ENCODE measurements around the gene COA3.

The COA3 gene

DNA sequence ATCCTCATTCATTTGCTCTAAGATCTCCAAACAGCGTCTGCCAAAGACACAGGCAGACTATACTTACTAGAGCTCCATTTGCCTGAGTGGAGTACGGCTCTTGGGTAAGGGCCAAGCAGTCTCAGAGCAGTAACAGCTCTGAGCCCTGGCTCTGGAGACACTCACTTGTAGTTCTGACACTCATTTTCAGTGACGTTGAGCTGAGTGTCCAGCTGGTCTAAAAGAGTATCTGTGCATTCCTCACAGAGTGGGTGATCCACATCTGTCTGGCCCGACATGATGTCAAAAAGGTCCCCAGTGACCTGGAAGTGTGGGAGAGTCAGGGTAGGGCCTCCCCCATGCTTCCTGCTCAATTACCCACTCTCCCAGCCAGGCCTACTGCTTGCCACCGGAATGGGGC, 19.9 kb upstream of the COA3 start:
- DNase-seq (ENCODE audit: low read depth, low spot score) = no peak

GRCh38 chr17:42817866-42818265, 19.4 kb upstream of the COA3 start:
- DNase-seq (ENCODE audit: low read depth, low spot score) = no peak

GRCh38 chr17:42814633-42815399, 16.3 kb upstream of the COA3 start:
- DNase-seq (ENCODE audit: low read depth, low spot score) = no peak

GRCh38 chr17:42809250-42809649, 10.7 kb upstream of the COA3 start:
- no peak for DNase-seq (ENCODE audit: low read depth, low spot score)

GRCh38 chr17:42806249-42806648, 7.7 kb upstream of the COA3 start:
- DNase-seq (ENCODE audit: low read depth, low spot score) = no peak

GRCh38 chr17:42804918-42805367, 6.4 kb upstream of the COA3 start:
- DNase-seq (ENCODE audit: low read depth, low spot score) = no peak

DNA sequence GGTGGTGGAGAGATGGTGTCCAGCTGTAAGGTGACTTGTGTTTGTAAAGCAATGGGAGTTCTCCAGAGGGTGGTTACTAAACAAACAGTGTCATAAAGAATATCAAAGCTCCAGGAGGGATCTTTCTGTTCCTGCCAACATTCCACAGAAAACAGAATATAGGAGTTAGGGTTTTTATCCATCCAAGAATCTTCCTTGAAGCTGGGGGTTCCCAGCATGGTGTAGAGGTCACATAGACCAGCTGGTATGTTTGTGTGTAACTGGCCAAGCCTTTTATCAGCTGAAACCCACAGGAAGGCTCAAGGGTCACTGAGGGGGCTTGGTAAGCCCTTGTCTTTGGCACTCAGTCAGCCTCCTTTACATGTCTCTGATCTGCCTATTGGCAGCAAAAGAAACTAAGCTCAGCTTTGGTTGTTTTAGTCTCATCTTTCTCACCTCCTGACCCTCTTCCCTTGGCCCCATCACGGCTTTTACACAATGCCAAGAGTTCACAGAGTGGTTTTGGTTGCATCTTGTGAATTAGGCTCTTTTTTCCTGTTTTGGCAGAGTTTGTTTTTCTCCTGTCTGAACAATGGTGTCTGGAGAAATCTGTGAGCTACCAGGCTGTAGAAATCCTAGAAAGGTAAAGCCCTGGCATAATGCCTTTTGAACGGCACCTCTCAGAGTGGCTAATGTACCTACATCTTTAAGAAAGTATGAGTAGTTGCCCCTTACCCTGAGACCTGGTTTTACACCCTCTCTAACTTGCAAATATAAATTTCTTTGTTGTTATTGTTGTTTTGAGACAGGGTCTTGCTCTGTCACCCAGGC, 4.8 kb upstream of the COA3 start:
- peak; percentile 99 for DNase-seq (ENCODE audit: low read depth, low spot score)

DNA sequence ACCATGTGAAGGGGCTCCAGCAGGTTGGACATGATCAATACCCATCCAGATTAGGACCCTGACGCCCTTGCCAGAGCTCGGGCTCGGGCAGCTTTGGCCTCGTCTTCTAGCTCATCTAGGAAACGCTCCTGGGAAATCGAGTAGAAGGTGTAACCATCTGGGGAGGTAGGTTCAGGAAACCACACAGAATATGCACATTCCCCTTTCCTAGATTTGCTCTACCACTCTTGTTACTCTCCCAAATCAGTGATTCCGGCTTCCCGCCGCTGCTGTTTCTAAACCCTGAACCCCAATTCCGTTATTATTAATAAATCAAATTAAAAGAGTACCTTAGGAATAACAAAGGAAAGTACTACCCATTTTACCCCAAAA, 507 bp downstream of the COA3 start:
- DNase-seq (ENCODE audit: low read depth, low spot score) = no peak

DNA sequence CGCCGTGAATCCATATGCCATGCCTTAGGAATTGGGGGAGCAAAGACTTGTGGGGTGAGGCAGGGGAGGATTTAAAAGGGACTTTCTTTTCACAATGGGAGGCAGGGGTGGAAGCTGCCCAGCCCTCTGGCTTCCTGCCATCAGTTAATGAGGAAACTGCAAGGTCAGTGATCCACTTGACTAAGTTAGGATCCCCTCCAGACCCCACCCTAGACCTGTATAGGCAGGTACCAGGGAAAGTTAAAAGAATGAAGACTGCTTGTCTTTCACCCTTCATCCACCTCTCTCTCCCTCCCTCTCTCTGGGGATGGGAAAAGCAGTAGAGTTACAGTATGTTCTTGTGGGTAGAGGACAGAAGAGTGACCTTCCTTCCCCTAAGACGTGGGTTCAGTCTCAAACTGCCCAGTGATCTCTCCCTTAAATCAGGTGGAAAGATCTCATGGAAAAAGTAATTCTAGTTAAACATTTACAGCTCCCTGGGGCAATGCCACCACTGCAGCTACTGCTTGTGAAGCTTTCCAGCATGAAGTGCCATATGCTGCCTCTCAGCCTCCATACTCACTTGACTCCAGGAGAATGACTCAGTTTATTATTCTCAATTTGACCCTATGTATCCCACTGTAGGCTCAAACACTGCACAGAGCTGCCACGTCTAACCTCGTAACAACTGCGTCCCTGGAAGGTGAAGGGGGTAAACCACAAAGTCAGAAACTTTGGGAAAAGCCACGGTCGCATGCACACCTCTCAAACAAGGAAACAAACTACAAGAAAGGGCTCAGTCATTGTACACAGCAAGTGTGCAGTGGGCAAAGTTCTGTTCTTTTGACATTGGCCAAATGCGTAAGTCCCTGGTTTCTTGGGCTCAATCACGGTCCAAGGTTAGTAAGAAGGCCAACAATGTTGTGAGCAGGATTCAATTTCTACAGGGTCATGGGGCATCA, 1.2 kb downstream of the COA3 start:
- DNase-seq (ENCODE audit: low read depth, low spot score) = no peak

GRCh38 chr17:42796066-42796758, 2.3 kb downstream of the COA3 start:
- DNase-seq (ENCODE audit: low read depth, low spot score) = no peak

DNA sequence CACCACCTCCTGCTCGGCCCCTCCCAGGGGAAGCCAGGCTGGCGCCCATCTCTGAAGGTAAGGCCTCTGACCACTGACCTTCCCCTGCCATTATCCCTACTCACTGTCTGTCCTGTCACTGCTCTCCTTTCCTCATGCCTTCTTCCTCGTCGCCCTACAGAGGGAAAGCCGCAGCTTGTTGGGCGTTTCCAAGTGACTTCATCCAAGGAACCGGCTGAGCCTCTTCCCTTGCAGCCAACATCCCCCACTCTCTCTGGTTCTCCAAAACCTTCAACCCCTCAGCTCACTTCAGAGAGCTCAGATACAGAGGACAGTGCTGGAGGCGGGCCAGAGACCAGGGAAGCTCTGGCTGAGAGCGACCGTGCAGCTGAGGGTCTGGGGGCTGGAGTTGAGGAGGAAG, 3.0 kb downstream of the COA3 start:
- DNase-seq (ENCODE audit: low read depth, low spot score) = no peak

DNA sequence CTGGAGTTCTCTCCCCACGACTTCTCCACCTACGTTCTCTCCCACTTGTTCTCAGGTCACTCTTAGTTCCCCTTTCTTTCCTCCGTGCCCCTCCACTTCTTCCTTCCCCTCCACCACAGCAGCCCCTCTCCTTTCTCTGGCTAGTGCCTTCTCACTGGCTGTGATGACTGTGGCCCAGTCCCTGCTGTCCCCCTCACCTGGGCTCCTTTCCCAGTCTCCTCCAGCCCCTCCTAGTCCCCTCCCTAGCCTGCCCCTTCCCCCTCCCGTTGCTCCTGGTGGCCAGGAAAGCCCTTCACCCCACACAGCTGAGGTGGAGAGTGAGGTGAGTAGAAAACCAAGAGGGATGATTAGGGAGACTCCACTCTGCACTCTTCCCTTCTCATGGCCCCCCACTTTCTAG, 3.4 kb downstream of the COA3 start:
- DNase-seq (ENCODE audit: low read depth, low spot score) = no peak

DNA sequence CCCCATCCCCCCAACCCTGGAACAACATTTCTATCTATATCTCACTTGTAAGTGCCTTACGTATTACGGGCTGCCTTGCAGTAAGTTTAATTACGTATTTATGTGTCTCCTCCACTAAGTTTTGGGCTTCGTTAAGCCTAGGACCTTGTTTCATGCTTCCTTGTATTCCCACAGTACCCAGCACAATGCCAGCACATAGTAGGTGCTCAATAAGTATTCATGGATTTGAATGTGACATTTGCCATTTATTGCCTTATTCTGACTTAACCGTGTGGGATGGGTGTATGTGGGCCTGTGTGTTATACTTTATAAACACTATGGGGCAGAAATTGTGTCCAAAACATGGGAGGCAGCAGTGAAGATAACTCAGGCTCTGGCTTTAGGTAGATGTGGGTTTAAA, 6.0 kb downstream of the COA3 start:
- no peak for DNase-seq (ENCODE audit: low read depth, low spot score)

GRCh38 chr17:42791948-42792347, 6.6 kb downstream of the COA3 start:
- no peak for DNase-seq (ENCODE audit: low read depth, low spot score)

DNA sequence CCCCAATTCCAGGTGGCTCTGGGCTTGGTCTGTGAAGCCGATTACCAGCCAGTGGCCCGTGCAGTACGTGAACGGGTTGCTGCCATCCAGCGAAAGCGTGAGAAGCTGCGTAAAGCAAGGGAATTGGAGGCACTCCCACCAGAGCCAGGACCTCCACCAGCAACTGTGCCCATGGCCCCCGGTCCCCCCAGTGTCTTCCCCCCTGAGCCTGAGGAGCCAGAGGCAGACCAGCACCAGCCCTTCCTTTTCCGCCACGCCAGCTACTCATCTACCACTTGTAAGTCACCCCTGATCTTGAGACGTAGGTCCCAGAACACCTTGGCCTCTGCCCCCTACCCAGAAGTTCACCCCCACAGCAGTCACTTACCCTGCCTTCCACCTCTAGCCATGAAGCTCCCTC, 11.2 kb downstream of the COA3 start:
- DNase-seq (ENCODE audit: low read depth, low spot score) = no peak

- DNase-seq (ENCODE audit: low read depth, low spot score) = no peak
These were observed 13.5 kb downstream of the COA3 start for GRCh38 chr17:42784811-42785592.

DNA sequence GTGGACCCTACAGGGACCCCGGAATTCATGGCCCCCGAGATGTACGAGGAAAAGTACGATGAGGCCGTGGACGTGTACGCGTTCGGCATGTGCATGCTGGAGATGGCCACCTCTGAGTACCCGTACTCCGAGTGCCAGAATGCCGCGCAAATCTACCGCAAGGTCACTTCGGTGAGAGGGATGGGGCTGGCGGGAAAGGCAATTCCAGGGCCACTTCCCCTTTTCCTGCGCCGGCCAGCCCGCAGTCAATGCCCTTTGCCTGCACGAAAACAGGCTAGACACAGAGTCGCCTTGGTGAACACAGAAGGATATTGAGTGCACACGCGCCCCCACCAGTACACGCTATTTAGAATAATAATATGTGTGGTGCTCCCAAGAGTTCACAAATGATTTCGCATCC, 14.1 kb downstream of the COA3 start:
- no peak for DNase-seq (ENCODE audit: low read depth, low spot score)

DNA sequence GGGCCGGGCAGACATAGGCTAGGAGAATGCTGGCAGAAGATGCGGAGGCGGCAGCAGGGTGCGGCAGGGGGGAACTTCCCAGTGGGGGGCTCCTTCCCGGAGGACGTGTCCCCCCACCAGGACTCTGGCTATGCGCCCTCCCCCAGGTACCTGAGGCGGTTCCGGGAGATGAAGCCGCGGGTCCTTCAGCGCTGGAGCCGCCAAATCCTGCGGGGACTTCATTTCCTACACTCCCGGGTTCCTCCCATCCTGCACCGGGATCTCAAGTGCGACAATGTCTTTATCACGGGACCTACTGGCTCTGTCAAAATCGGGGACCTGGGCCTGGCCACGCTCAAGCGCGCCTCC, 14.7 kb downstream of the COA3 start:
- no peak for DNase-seq (ENCODE audit: low read depth, low spot score)

GRCh38 chr17:42783062-42783790, 15.3 kb downstream of the COA3 start:
- DNase-seq (ENCODE audit: low read depth, low spot score) = no peak
